ENCODE data around the gene MMS19.
"Not testable (repeated sequence)": the region's sequence is repeated elsewhere in the genome, so short reads cannot be mapped to it uniquely, and the experiment has no call there.

Gene MMS19

GRCh38 chr10:97498076-97498840 lies at the start of gene MMS19:
MMS19 (minus strand) TSS chr10:97498422; CDS start chr10:97498384, 38 bp downstream.
- DNase-seq = peak; percentile 86

GRCh38 chr10:97547962-97548361 lies 49.7 kb upstream of the MMS19 start:
- no peak for DNase-seq

- DNase-seq = no peak
Measured at GRCh38 chr10:97547271-97547600, 49.0 kb upstream of the MMS19 start.

GRCh38 chr10:97546456-97547270 lies 48.4 kb upstream of the MMS19 start:
- no peak for DNase-seq

- peak; percentile 37 for DNase-seq
Measured at GRCh38 chr10:97543025-97543546, 44.9 kb upstream of the MMS19 start.

- DNase-seq = no peak
Measured at GRCh38 chr10:97542169-97543024, 44.2 kb upstream of the MMS19 start.

GRCh38 chr10:97540669-97541500 lies 42.7 kb upstream of the MMS19 start:
- no peak for DNase-seq

- no peak for DNase-seq
Measured at GRCh38 chr10:97539523-97540200, 41.4 kb upstream of the MMS19 start.

- DNase-seq = no peak
Measured at GRCh38 chr10:97538839-97539238, 40.6 kb upstream of the MMS19 start.

GRCh38 chr10:97538411-97538810 lies 40.2 kb upstream of the MMS19 start:
- DNase-seq = no peak

GRCh38 chr10:97537186-97537869 lies 39.1 kb upstream of the MMS19 start:
- DNase-seq = no peak

GRCh38 chr10:97534746-97535367 lies 36.6 kb upstream of the MMS19 start:
- no peak for DNase-seq

GRCh38 chr10:97533888-97534287 lies 35.7 kb upstream of the MMS19 start:
- DNase-seq = no peak

GRCh38 chr10:97532935-97533671 lies 34.9 kb upstream of the MMS19 start:
- no peak for DNase-seq

- no peak for DNase-seq
Measured at GRCh38 chr10:97531401-97531986, 33.3 kb upstream of the MMS19 start.

- no peak for DNase-seq
Measured at GRCh38 chr10:97529685-97530465, 31.7 kb upstream of the MMS19 start.

- not testable (repeated sequence) for DNase-seq
Measured at GRCh38 chr10:97528876-97529275, 30.7 kb upstream of the MMS19 start.

GRCh38 chr10:97525683-97526110 lies 27.5 kb upstream of the MMS19 start:
- DNase-seq = no peak

Data from GF-D8 (cell line).